ENCODE results near the gene RASAL2.
"Not testable (repeated sequence)": the region's sequence is repeated elsewhere in the genome, so short reads cannot be mapped to it uniquely, and the experiment has no call there.

Gene RASAL2

DNA sequence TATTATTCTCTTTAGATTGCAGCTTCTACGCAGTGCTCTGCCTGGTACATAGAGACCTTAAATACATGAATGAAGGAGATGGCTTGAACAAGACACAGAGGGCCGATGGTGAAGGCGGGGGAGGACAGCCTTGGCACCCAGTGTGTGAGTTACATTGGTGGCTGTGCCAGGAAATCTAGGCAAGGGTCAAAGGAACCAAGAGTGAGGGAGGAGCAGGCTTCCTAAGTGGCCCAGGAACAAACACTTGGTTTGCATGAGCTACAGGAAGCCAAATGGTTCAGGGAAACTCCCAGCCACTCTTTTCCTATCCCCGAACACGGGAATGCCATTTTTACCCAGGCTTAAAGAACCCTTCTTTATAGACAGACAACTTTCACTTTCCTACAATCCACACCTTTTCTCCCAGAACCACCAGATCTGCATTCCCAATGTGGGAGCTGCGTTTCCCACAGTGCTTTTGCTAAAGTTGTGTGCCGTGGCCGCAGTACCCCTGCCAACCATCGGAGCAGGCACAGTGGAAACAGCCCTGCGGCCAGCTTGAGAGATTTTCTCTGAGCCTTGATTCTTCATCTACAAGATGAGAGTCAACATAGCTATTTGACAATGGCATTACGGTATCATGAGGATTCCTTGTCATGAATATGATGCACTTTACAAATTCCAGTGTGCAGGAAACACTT lies 406.3 kb downstream of the RASAL2 start:
- H3K4me3 ChIP-seq (ENCODE audit: low read depth, low read length): no peak overlapping the region

DNA sequence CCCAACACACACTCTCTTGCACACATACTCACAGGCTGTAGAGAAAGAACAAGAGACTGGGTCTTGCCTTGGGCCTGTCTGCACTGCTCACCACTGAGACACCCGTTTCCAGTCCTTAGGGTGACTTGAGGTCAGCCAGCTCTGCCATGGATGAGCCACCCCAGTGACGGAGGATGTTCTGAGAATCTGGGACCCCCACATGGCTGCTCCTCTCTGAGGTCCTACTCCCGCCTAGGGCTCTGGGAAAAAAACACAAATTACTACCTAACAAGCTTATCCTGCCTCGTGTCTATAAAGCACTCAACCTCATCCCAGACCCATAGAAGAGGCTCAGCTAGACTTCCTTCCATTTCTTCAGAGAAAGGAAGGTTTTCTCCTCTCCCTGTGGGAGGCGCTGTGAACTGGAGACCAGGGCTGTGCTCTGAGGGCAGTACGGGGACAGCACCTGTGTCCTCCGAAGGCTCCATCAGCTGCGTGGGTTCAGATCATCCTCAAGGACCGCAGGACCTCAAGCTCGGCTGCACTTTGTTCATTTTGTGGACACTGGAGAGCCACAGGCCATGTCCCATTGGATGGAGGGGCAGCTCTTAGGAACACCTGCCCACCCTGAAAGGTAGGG lies 407.1 kb downstream of the RASAL2 start:
- H3K4me3 ChIP-seq (ENCODE audit: low read depth, low read length): no peak overlapping the region

DNA sequence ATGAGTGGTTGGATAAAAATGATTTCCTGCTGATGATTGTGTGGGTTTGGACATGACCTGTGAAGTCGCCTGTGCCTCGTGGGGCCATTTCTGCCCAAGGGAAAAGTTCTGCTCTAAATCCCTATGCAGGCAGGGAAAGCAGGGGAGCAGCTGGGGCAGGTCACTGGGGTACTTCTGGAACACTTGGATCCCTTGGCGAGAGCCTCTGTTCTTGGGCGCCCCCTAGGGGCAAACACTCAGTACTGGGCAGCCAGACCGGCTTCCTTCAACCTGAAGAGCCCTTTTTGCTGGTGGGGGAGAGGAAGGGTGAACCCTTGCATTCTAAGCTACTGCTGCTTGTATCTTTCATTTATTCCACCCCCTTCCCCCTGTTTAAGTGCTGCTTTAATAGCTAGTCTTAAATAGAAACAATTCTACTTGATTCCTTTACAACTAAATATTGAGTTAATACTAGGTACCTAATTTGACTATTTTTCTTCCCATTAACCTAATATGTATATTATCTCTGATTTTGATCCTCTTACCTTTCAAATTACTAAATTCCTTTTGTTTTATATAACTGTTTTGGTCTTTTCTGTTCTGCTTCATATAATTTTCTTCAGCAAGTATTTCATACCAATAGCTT lies 407.9 kb downstream of the RASAL2 start:
- H3K4me3 ChIP-seq (ENCODE audit: low read depth, low read length): no peak overlapping the region

DNA sequence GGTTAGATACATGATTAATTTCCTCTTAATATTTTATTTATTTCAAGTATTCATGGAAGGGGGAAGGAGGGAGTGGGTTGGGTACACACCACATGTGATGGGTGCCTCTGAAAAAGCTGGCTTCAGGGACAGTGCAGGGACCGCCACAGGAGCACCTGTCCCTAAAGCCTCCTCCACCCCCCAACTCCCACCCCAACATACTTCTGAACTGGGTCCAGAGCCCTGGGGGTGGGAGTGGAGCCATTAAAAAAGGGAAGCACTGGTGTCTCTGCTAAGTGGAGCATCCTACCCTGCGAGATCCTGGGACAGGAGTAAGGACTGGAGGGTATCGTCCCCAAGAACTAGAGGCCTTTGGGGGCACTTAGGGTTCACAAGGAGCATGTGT lies 408.4 kb downstream of the RASAL2 start:
- H3K4me3 ChIP-seq (ENCODE audit: low read depth, low read length): no peak overlapping the region

GRCh38 chr1:178502856-178503255 lies 409.0 kb downstream of the RASAL2 start:
- H3K4me3 ChIP-seq (ENCODE audit: low read depth, low read length): no peak overlapping the region

- not testable (repeated sequence) for H3K4me3 ChIP-seq (ENCODE audit: low read depth, low read length)
Measured at GRCh38 chr1:178503316-178503715, 409.4 kb downstream of the RASAL2 start.

DNA sequence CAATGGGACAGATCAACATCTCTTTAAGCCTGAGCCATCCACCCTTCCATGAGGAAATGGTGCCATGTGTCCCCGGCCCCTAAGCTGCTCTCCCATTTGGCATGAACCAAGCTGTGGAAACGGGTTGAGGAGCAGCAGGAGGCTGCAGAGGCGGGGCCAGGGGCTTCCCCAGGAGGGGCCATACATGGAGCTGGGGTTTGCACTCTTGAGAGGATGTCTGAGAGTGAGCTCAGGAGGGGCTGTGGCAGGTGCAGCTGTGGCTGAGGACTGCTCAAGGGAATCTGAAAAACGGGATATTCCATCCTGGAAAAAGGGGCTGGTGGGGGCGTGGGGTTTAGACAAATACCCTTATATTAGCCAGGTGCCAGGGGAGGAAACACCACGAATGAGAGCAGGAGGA lies 409.9 kb downstream of the RASAL2 start:
- H3K4me3 ChIP-seq (ENCODE audit: low read depth, low read length): no peak overlapping the region

DNA sequence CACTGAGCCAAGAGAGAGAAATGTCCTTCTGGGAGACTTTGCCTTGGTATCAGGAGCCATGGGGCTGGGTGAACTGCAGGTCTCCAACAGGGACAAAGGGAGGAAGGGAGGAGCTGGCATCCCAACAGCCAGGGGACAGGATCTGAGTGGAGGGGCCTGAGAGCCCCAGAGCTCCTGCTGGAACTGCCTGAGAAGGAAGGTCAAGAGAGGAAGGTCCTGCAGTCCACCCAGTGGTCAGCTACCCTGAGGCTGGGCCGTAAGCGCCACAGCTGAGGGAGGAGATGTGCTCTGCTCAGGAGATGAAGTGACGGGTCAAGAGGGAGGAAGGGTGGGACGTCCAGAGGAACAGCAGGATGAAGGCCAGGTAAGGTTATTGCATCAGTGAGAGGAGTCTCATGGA lies 410.4 kb downstream of the RASAL2 start:
- H3K4me3 ChIP-seq (ENCODE audit: low read depth, low read length): no peak overlapping the region

DNA sequence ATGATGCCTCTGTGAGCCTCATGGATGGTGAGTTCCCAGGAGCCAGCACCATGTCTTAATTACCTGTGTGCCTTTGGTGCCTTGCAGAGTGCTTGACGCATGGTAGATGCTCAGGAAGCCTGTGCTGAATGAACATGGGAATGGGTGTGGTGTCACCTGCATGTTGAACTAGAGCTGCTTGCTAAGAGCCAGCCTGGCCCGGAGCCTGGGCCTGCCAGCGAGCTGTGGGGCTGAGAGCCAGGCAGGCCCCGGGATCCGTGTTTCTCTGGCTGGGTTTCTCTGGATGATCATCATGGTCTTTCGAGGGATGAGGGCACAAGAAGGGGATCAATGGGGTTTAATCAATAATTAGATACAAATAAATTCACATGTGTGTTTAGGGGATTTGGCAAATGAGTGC lies 412.3 kb downstream of the RASAL2 start:
- no peak overlapping the region for H3K4me3 ChIP-seq (ENCODE audit: low read depth, low read length)

DNA sequence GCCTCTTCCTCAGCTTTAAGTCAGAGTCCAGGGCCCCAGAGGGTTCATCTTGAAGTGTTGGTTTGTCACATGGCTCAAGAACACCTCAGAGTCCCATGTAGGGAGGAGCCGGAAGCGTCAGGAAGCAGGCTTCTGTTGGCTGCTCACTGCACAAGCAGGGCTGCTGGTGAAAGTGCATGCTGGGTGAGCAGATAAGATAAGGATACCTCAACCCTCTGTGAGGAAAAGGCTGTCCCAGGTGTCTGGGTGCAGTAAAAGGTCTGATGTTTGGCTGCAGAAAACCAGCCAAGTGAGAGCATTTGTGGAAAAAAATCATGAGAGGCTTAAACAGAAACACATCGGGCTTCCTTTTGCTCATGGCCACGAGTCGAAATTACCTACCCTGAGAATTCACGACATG lies 412.8 kb downstream of the RASAL2 start:
- H3K4me3 ChIP-seq (ENCODE audit: low read depth, low read length): no peak overlapping the region

DNA sequence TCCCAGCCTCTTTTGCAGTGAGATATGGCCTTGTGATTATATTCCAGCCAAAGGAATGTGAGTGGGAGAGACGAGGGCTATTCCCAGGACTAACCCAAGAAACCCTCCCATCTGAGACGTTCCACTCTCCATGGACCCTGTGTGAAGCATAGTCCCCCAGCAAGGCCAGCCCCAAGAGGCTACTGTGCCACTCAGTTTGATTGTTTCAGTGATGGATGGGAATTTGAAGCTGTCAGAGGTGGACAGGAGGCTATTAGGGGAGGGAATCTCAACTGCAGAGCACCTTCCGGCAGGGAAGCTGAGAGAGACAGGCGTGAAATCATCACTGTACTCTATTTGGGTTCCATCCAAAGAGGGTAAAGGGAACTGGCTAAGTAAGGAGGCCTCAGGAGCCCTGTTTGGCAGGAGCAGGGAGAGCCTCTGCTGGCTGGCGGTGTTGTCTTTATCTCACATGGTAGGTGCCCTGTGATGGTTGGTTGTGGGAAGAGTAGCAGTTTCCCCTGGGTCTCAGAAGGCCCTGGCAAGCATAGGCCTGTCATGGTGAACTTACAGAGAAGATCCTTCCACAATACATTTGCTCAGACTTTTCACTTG lies 415.6 kb downstream of the RASAL2 start:
- H3K4me3 ChIP-seq (ENCODE audit: low read depth, low read length): no peak overlapping the region

GRCh38 chr1:178510155-178510554 lies 416.3 kb downstream of the RASAL2 start:
- no peak overlapping the region for H3K4me3 ChIP-seq (ENCODE audit: low read depth, low read length)

- H3K4me3 ChIP-seq (ENCODE audit: low read depth, low read length): no peak within 1 kb of the TSS
Measured at GRCh38 chr1:178512566-178513277, 418.8 kb downstream of the RASAL2 start, which contains the start of gene TEX35. TEX35 (plus strand) TSS chr1:178513109; CDS start chr1:178513189, 80 bp downstream.

GRCh38 chr1:178513278-178513983 lies 419.5 kb downstream of the RASAL2 start:
- H3K4me3 ChIP-seq (ENCODE audit: low read depth, low read length): no peak overlapping the region

DNA sequence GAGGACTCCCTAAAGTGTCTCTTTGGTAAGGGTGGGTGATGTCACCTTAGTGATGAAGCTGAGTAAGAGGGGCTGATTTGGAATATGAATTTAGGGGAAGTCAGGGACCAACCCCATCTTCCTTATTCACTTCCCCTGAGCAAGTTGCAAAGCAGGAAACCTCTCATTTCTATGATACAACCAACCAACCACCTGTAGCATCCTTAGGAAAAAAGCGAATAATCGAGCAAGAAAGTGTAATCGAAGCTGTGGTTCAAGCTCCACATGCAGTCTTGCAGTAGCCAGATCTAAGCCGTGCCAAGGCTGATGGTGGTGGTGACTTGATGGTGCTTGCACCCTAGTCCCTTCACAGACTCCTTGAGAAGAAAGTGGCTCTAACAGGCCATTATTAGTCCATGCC lies 422.2 kb downstream of the RASAL2 start:
- no peak overlapping the region for H3K4me3 ChIP-seq (ENCODE audit: low read depth, low read length)

DNA sequence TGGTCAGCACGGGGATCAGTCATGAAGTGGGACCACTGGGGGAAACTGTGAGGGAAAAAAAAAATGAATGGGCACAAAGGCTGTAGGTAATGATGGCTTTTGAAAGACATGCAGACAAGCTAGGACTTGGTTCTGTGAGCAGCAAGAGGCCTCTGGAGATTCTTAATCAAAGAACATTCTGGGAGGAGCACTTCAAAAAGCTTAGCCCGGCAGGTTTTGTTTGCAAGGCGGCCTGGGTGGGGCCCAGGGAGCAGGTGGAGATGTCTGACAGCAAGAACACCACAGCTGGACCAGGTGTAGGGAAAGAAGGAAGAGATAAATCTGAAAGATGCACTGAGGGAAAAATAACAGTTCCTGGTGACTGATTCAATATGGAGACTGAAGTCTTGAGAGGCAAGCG lies 425.0 kb downstream of the RASAL2 start:
- no peak overlapping the region for H3K4me3 ChIP-seq (ENCODE audit: low read depth, low read length)

GRCh38 chr1:178520803-178521202 lies 426.9 kb downstream of the RASAL2 start:
- H3K4me3 ChIP-seq (ENCODE audit: low read depth, low read length): no peak overlapping the region

DNA sequence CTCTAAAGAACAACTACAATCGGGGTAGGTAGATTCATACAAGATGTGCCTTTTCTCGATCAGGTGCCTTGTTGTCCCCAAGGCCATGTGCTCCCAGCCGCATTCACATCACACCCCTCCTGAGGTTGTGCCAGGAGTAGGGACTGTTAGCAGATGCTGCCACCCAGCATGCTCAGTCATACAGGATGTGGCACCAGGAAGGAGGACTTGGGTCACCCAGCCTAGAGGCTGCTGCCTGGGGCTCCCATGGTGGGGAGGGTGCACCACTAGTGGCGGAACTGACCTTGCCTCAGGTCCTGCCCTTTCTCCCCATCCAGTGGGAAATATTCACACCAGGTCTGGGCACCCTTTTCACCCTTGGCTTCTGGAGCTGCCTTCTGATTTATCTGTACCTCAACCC lies 427.3 kb downstream of the RASAL2 start:
- no peak overlapping the region for H3K4me3 ChIP-seq (ENCODE audit: low read depth, low read length)

DNA sequence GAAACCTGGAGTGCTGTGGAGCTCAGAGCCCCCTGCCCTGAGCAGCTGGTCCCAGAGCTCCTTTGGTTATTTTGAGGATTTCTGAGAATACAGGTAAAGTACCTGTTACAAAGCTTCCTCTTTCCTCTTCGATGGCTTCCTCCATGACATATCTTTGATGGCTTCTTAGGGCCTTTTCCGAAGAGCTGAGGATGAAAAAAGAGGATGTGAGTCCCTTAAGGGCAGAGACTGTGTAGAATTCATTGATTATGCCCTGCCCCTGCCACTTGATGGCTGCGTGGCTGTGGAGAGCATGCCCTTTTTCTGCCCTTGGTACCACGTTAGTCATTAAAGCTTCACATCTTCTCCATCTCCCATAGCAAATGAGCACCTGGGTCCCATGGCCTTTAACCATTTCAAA lies 433.2 kb downstream of the RASAL2 start:
- no peak overlapping the region for H3K4me3 ChIP-seq (ENCODE audit: low read depth, low read length)

DNA sequence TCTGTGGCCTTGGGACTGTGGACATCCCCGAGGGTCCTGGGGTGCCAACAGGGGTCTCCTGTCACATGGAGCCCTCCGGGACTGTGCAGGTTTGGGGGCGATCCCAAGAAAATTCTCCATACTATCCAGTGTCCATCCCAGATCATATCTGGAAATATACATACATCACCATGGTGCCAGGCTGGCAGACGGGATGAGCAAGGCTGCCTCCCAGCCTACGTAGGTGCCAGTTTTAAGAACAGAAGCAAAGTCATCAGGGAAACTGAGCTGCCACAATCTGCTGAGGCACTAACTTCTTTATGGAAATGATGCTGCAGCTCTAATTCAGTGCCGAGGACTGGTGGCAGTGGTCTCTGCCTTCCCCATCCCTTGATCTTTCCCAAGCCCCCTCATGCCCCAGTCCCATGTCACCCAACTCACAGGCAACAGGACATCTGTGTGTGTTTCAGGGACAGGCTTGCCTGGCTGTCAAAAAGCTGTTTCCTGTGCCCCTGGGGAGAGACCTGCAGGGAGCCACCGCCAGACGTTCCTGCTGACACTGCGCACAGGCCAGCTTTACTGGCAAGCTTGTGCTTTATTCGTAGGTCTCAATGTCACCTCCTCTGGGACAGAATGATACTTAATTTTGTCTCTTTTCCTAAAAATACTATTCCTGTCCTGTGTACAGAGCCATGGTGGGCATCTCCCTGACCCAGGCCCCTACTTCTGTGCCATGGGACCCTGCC lies 434.5 kb downstream of the RASAL2 start:
- H3K4me3 ChIP-seq (ENCODE audit: low read depth, low read length): no peak overlapping the region
